Adipocyte (in vitro differentiated cells): Measurements from ENCODE around the gene TUFT1.

Experiments used
- DNase-seq: peaks from one replicate; pipeline ENCODE4 v3.0.0-alpha.2; 2015; ENCODE audit warnings: low read depth
- H3K27me3 ChIP-seq: replicated peaks from 2 replicates; pipeline ENCODE4 v1.7.0; 2013; ENCODE audit warnings: mild to moderate bottlenecking, low read length, moderate library complexity; ENCODE audit not compliant: control insufficient read depth, insufficient read depth
- H3K36me3 ChIP-seq: 2 replicates; pipeline ENCODE4 v1.7.0; 2013; ENCODE audit warnings: low read length, mild to moderate bottlenecking, moderate library complexity; ENCODE audit not compliant: control insufficient read depth, insufficient read depth, severe bottlenecking
- H3K4me1 ChIP-seq: 2 replicates; pipeline ENCODE4 v1.7.0; 2013; ENCODE audit warnings: mild to moderate bottlenecking, low read length, moderate library complexity; ENCODE audit not compliant: control insufficient read depth, insufficient read depth
- H3K4me3 ChIP-seq: 2 replicates; pipeline ENCODE4 v1.7.0; 2013; ENCODE audit warnings: mild to moderate bottlenecking, low read length, moderate library complexity
- H3K9ac ChIP-seq: 2 replicates; pipeline ENCODE4 v1.7.0; 2013; ENCODE audit warnings: mild to moderate bottlenecking, low read length, moderate library complexity
- H3K9me3 ChIP-seq: 2 replicates; pipeline ENCODE4 v1.7.0; 2013; ENCODE audit warnings: mild to moderate bottlenecking, low read length, moderate library complexity; ENCODE audit not compliant: control insufficient read depth

The TUFT1 gene

GRCh38 chr1:151540021-151540981 lies at the start of gene TUFT1:
Gene TUFT1 (plus strand): TSS chr1:151540309. CDS start chr1:151540367, 58 bp downstream.
- H3K27me3 ChIP-seq = no peaks in the 10 kb centered on the region
- no peaks in the 10 kb centered on the region for H3K9me3 ChIP-seq
- no peaks in the 10 kb centered on the region for H3K36me3 ChIP-seq
- peaks cover 39% of the 10 kb centered on the region for H3K4me1 ChIP-seq
- peak within 1 kb of the TSS; percentile 81 for H3K9ac ChIP-seq
- peak within 1 kb of the TSS; percentile 85 for H3K4me3 ChIP-seq
- DNase-seq = peak; percentile 97

- DNase-seq = no peak
- peaks cover 13% of the 10 kb centered on the region for H3K4me1 ChIP-seq
- peaks cover 14% of the 10 kb centered on the region for H3K27me3 ChIP-seq
- H3K4me3 ChIP-seq = no peak overlapping the region
- H3K9ac ChIP-seq = no peak overlapping the region
- no peaks in the 10 kb centered on the region for H3K9me3 ChIP-seq
- no peaks in the 10 kb centered on the region for H3K36me3 ChIP-seq
Observed at GRCh38 chr1:151491641-151492040, 48.5 kb upstream of the TUFT1 start.

GRCh38 chr1:151492120-151492519 lies 48.0 kb upstream of the TUFT1 start:
- H3K27me3 ChIP-seq = peaks cover 14% of the 10 kb centered on the region
- no peak overlapping the region for H3K9ac ChIP-seq
- no peaks in the 10 kb centered on the region for H3K9me3 ChIP-seq
- DNase-seq = no peak
- H3K4me1 ChIP-seq = peaks cover 13% of the 10 kb centered on the region
- no peak overlapping the region for H3K4me3 ChIP-seq
- no peaks in the 10 kb centered on the region for H3K36me3 ChIP-seq

- Histone ChIP-seq H3K9me3 (no peaks in the 10 kb centered on the region), H3K4me1 (peaks cover 13% of the 10 kb centered on the region), H3K4me3 (no peak overlapping the region), H3K27me3 (peaks cover 14% of the 10 kb centered on the region), H3K9ac (no peak overlapping the region), H3K36me3 (no peaks in the 10 kb centered on the region)
- no peak for DNase-seq
Observed at GRCh38 chr1:151493042-151493441, 47.1 kb upstream of the TUFT1 start.

- peak; percentile 52 for DNase-seq
- H3K9ac ChIP-seq = no peak overlapping the region
- peaks cover 13% of the 10 kb centered on the region for H3K4me1 ChIP-seq
- H3K4me3 ChIP-seq = no peak overlapping the region
- H3K27me3 ChIP-seq = peaks cover 13% of the 10 kb centered on the region
- H3K9me3 ChIP-seq = no peaks in the 10 kb centered on the region
- no peaks in the 10 kb centered on the region for H3K36me3 ChIP-seq
Observed at GRCh38 chr1:151494741-151495281, 45.3 kb upstream of the TUFT1 start.

GRCh38 chr1:151495316-151495715 lies 44.8 kb upstream of the TUFT1 start:
- peaks cover 13% of the 10 kb centered on the region for H3K4me1 ChIP-seq
- H3K9me3 ChIP-seq = no peaks in the 10 kb centered on the region
- no peak overlapping the region for H3K9ac ChIP-seq
- no peak for DNase-seq
- H3K27me3 ChIP-seq = peaks cover 18% of the 10 kb centered on the region
- H3K4me3 ChIP-seq = no peak overlapping the region
- H3K36me3 ChIP-seq = no peaks in the 10 kb centered on the region

- Histone ChIP-seq H3K4me3 (no peak overlapping the region), H3K9me3 (no peaks in the 10 kb centered on the region), H3K27me3 (peaks cover 30% of the 10 kb centered on the region), H3K4me1 (peaks cover 14% of the 10 kb centered on the region), H3K36me3 (no peaks in the 10 kb centered on the region), H3K9ac (no peak overlapping the region)
- DNase-seq = no peak
Observed at GRCh38 chr1:151499365-151499764, 40.7 kb upstream of the TUFT1 start.

GRCh38 chr1:151499930-151500329 lies 40.2 kb upstream of the TUFT1 start:
- Histone ChIP-seq H3K27me3 (peaks cover 33% of the 10 kb centered on the region), H3K36me3 (no peaks in the 10 kb centered on the region)

GRCh38 chr1:151501474-151501873 lies 38.6 kb upstream of the TUFT1 start:
- Histone ChIP-seq H3K4me3 (no peak overlapping the region), H3K4me1 (peaks cover 6% of the 10 kb centered on the region), H3K27me3 (peaks cover 40% of the 10 kb centered on the region), H3K9me3 (no peaks in the 10 kb centered on the region), H3K36me3 (no peaks in the 10 kb centered on the region), H3K9ac (no peak overlapping the region)
- DNase-seq = no peak

More at GRCh38 chr1:151499930-151500329, 40.2 kb upstream of the TUFT1 start:
- peaks cover 12% of the 10 kb centered on the region for H3K4me1 ChIP-seq
- no peaks in the 10 kb centered on the region for H3K9me3 ChIP-seq
- no peak overlapping the region for H3K9ac ChIP-seq
- H3K4me3 ChIP-seq = no peak overlapping the region
- no peak for DNase-seq

GRCh38 chr1:151502035-151502700 lies 37.9 kb upstream of the TUFT1 start:
- DNase-seq = no peak
- no peak overlapping the region for H3K9ac ChIP-seq
- no peak overlapping the region for H3K4me3 ChIP-seq

More at GRCh38 chr1:151502035-151502700, 37.9 kb upstream of the TUFT1 start:
- Histone ChIP-seq H3K27me3 (peaks cover 40% of the 10 kb centered on the region), H3K36me3 (no peaks in the 10 kb centered on the region), H3K4me1 (peaks cover 6% of the 10 kb centered on the region), H3K9me3 (no peaks in the 10 kb centered on the region)
